SU-DHL-6 (cell line): Measurements from ENCODE around the gene KCNK16.

ENCODE experiments used
- EZH2phosphoT487 ChIP-seq: fragments of 200-600 bp; sonication (generic), shearing (Covaris generic); conservative IDR thresholded peaks from 2 replicates; pipeline ENCODE4 v1.6.1; 2018; ENCODE audit warnings: mild to moderate bottlenecking, antibody characterized with exemption, low read length, moderate library complexity, mixed read lengths
- TF ChIP-seq, protein P1 (sequence below): fragments of 200-600 bp; sonication (generic); IDR thresholded peaks from one replicate; pipeline ENCODE4 v1.5.1; 2017; ENCODE audit warnings: antibody characterized with exemption, mild to moderate bottlenecking, low read length, moderate library complexity; ENCODE audit not compliant: insufficient read depth, poor library complexity, severe bottlenecking

DNA sequence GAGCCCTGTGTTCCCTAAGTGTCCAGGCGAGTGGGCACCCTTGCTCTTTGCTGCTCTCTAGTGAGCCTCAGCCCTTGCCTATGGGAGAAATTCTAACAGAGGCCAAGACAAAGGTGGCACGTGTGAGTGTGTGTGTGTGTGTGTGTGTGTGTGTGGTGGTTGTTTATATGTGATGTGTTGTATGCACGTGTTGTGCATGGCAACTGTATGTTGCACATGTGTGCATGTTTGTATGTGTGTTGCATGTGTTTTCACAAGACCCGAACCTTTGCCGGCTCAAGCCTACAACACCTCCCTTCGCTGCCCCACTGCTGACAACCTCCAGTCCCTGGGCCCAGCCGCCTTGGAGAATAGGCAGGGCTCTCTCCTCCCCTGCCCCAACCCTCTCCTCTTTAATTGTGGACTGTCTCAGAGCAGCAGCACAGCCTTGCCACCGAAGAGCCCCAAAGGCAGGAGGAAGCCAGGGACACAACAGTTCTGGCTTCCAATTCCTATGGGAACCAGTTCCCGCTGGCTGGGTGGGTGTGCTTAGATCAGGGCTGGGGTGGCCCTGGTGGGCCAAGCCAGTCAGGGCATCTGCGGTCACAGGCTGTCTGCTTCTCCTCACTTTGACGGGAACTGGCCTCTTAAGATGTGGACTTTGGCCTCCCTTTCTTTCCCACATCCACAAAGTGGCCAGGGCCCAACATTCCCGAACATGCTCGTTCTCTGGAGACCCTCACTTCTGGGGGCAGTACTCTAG is 2.7 kb downstream of the KCNK16 start:
- no peak for TF ChIP-seq EZH2phosphoT487
- TF ChIP-seq, protein P1, sequence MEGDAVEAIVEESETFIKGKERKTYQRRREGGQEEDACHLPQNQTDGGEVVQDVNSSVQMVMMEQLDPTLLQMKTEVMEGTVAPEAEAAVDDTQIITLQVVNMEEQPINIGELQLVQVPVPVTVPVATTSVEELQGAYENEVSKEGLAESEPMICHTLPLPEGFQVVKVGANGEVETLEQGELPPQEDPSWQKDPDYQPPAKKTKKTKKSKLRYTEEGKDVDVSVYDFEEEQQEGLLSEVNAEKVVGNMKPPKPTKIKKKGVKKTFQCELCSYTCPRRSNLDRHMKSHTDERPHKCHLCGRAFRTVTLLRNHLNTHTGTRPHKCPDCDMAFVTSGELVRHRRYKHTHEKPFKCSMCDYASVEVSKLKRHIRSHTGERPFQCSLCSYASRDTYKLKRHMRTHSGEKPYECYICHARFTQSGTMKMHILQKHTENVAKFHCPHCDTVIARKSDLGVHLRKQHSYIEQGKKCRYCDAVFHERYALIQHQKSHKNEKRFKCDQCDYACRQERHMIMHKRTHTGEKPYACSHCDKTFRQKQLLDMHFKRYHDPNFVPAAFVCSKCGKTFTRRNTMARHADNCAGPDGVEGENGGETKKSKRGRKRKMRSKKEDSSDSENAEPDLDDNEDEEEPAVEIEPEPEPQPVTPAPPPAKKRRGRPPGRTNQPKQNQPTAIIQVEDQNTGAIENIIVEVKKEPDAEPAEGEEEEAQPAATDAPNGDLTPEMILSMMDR = no peak
